ENCODE results near the gene EIF1AD.

Gene EIF1AD

DNA sequence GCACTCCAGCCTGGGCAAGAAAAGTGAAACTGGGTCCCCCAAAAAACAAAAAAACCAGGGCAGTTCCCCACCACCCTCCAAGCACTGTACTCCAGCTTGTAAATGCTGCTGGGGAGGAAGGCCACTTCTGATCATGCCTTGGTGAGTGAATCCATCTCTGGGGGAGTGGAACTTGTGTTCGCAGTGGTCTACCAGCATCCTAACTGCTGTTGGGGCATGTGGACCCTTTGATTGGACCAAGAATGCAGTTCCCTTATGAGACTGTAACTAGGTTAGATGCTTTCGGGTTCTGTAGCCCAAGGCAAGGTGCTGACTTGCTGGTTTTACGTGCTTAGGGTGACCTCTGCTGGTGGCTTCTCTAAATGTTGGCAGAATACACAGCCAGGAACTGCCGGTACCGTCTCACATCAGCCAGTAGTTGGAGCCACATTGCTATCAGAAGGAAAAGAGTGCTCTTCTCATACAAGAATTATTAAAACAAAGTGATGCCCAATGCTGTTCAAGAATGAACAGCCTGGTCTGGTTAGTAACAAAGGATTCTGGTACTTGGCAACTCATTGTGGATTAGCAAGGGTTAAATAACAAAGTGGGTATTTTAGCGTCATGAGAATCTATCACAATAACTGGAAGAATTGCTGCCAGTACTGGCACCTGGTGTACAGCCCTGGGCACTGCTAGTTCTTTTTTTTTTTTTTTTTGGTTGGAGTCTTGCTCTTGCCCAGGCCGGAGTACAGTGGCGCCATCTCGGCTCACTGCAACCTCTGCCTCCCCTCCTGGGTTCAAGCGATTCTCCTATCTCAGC lies 13.0 kb downstream of the EIF1AD start:
- CTCF ChIA-PET = interaction anchor here (0.7 to 6.8 kb wide), 17 partner anchors 14 to 802 kb away, joined by 3 to 86 read pairs (median 4); partner anchors contain the start of genes CCDC85B, FIBP and KAT5
- H3K27ac ChIP-seq (ENCODE audit: insufficient read depth in 1 of 2, low read depth in 1 of 2, low read length in 2 of 2, poor library complexity in 1 of 2, severe bottlenecking in 2 of 2) = no peak overlapping the region
- peak; percentile 97 to 99 (median 98) for DNase-seq
- peaks cover 0 to 3% (median 0%) of the 10 kb centered on the region in 4 experiments for H3K36me3 ChIP-seq (ENCODE audit: control insufficient read depth in 4 of 4, insufficient read depth in 4 of 4, low read length in 3 of 4)
- H3K9me3 ChIP-seq (ENCODE audit: control extremely low read depth in 1 of 5, control insufficient read depth in 4 of 5, insufficient read depth in 2 of 5, low read depth in 1 of 5, low read length in 4 of 5) = no peaks in the 10 kb centered on the region
- H3K27me3 ChIP-seq (replicated peaks in 2 of 5; ENCODE audit: control insufficient read depth in 4 of 5, insufficient read depth in 5 of 5, low read length in 4 of 5) = no peaks in the 10 kb centered on the region
- POLR2A ChIA-PET = interaction anchor here (0.8 to 1.0 kb wide), 2 partner anchors 56 to 98 kb away, joined by 4 to 5 read pairs; partner anchors contain the start of gene CCDC85B
- peaks cover 0 to 2% (median 0%) of the 10 kb centered on the region in 4 experiments for H3K4me1 ChIP-seq (ENCODE audit: control extremely low read depth in 1 of 4, control insufficient read depth in 4 of 4, insufficient read depth in 4 of 4, low read length in 3 of 4)
- WGBS (ENCODE audit: insufficient coverage) = 8% methylated on average over 3 of the region's 10 CpGs
- H3K4me3 ChIP-seq (ENCODE audit: control insufficient read depth in 1 of 7, extremely low read depth in 1 of 7, insufficient read depth in 4 of 7, low read depth in 2 of 7, low read length in 6 of 7) = peak overlapping the region in 1 of 7 experiments; percentile 23

DNA sequence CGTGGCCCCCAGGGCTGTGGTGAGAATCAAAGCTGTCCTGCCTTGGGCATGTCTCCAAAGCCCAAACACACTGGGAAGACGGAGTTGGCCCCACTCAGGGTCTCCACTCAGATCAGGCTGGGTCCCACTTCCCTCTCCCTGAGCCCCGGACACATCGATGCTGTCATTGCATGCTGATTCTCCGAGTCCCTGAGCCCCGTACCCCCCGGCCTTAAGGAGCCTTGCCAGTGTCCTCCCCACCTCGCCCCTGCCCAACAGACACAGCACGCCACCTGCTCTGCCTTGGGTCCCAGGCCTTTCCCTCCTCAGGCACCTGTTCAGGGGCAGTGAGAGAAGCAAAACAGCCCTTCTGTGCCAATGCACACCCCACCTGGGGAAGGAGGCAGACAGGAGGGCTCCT lies 14.6 kb downstream of the EIF1AD start:
- CTCF ChIA-PET = interaction anchor here (1.2 to 6.8 kb wide), 4 partner anchors 26 to 100 kb away, joined by 3 to 86 read pairs (median 4); partner anchors contain the start of genes CCDC85B and FIBP
- POLR2A ChIA-PET = no interaction called here
- Histone ChIP-seq H3K4me3 (ENCODE audit: control insufficient read depth in 1 of 7, extremely low read depth in 1 of 7, insufficient read depth in 4 of 7, low read depth in 2 of 7, low read length in 6 of 7) (no peak overlapping the region), H3K9me3 (ENCODE audit: control extremely low read depth in 1 of 5, control insufficient read depth in 4 of 5, insufficient read depth in 2 of 5, low read depth in 1 of 5, low read length in 4 of 5) (no peaks in the 10 kb centered on the region), H3K36me3 (ENCODE audit: control insufficient read depth in 4 of 4, insufficient read depth in 4 of 4, low read length in 3 of 4) (peaks cover 0 to 3% (median 0%) of the 10 kb centered on the region in 4 experiments), H3K27ac (ENCODE audit: insufficient read depth in 1 of 2, low read depth in 1 of 2, low read length in 2 of 2, poor library complexity in 1 of 2, severe bottlenecking in 2 of 2) (no peak overlapping the region), H3K4me1 (ENCODE audit: control extremely low read depth in 1 of 4, control insufficient read depth in 4 of 4, insufficient read depth in 4 of 4, low read length in 3 of 4) (peaks cover 0 to 2% (median 0%) of the 10 kb centered on the region in 4 experiments), H3K27me3 (replicated peaks in 2 of 5; ENCODE audit: control insufficient read depth in 4 of 5, insufficient read depth in 5 of 5, low read length in 4 of 5) (no peaks in the 10 kb centered on the region)
- DNase-seq = no peak
- 95% methylated on average over 9 of the region's 9 CpGs for WGBS (ENCODE audit: insufficient coverage)

DNA sequence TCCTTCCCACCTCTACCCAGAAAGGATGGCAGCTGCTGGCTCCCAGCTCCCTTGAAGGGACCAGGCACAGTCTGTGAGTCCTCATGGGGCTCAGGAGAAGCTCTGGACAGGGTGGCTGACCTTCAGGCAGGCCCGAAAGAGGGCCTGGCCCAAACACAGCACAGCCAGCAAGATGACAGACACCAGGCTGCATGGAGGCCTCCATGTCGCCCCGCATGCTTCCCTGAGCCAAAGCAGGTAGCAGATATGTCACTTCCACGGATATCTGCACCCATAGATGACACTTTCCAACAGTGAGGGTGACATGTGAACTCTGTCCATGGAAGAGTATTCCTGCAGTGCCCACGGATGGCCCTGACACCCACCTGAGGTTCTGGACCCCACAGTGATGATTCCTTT lies 18.4 kb downstream of the EIF1AD start:
- 88% methylated on average over 5 of the region's 5 CpGs for WGBS (ENCODE audit: insufficient coverage)
- Histone ChIP-seq H3K36me3 (ENCODE audit: control insufficient read depth in 4 of 4, insufficient read depth in 4 of 4, low read length in 3 of 4) (peaks cover 0 to 15% (median 8%) of the 10 kb centered on the region in 4 experiments), H3K9me3 (ENCODE audit: control extremely low read depth in 1 of 5, control insufficient read depth in 4 of 5, insufficient read depth in 2 of 5, low read depth in 1 of 5, low read length in 4 of 5) (no peaks in the 10 kb centered on the region), H3K4me1 (ENCODE audit: control extremely low read depth in 1 of 4, control insufficient read depth in 4 of 4, insufficient read depth in 4 of 4, low read length in 3 of 4) (no peaks in the 10 kb centered on the region), H3K4me3 (ENCODE audit: control insufficient read depth in 1 of 7, extremely low read depth in 1 of 7, insufficient read depth in 4 of 7, low read depth in 2 of 7, low read length in 6 of 7) (no peak overlapping the region), H3K27ac (ENCODE audit: insufficient read depth in 1 of 2, low read depth in 1 of 2, low read length in 2 of 2, poor library complexity in 1 of 2, severe bottlenecking in 2 of 2) (no peak overlapping the region), H3K27me3 (replicated peaks in 2 of 5; ENCODE audit: control insufficient read depth in 4 of 5, insufficient read depth in 5 of 5, low read length in 4 of 5) (no peaks in the 10 kb centered on the region)
- CTCF ChIA-PET = interaction anchor here (0.6 to 6.8 kb wide), 6 partner anchors 11 to 203 kb away, joined by 3 to 86 read pairs (median 4); partner anchors contain the start of genes CCDC85B, FIBP and FOSL1
- no peak for DNase-seq
- POLR2A ChIA-PET = no interaction called here

DNA sequence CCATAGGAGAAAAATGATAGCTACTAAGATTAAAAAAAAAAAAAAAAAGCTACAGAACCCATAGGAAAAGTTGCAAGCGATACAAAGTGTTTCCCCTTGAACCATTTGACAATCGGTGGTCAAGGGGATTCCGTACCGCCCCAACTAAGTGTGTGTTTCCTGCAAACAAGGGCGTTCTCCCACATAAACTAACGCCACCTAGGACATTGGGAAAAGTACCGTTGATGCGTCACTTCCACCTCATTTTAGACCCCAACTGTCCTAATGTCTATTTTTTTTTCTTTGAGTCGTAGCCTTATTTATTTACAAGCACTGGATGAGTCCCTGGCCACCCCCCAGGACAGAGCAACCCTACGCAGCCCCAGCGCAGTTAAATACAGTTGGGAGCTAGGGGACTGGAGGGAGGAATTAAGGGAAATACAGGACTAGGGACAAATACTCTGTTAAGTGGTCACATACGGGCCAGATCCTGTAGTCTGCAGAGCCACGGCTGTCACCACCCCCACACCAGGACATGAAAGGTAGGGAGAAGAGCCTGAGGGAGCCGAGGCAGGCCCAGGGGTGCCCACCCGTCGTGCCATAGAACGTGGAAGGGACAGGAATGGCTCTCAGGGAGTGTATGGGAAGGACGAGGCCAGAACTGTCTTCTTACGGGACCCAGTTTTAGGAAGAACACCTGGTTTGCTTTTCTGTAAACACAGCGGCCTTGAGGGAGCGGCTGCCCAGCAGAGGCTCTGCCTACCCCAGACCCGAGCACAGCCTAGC lies 19.0 kb downstream of the EIF1AD start:
- WGBS (ENCODE audit: insufficient coverage) = 97% methylated on average over 17 of the region's 22 CpGs
- CTCF ChIA-PET = interaction anchor here (0.6 to 6.8 kb wide), 6 partner anchors 11 to 203 kb away, joined by 3 to 86 read pairs (median 4); partner anchors contain the start of genes CCDC85B, FIBP and FOSL1
- no peak overlapping the region for H3K27ac ChIP-seq (ENCODE audit: insufficient read depth in 1 of 2, low read depth in 1 of 2, low read length in 2 of 2, poor library complexity in 1 of 2, severe bottlenecking in 2 of 2)

DNA sequence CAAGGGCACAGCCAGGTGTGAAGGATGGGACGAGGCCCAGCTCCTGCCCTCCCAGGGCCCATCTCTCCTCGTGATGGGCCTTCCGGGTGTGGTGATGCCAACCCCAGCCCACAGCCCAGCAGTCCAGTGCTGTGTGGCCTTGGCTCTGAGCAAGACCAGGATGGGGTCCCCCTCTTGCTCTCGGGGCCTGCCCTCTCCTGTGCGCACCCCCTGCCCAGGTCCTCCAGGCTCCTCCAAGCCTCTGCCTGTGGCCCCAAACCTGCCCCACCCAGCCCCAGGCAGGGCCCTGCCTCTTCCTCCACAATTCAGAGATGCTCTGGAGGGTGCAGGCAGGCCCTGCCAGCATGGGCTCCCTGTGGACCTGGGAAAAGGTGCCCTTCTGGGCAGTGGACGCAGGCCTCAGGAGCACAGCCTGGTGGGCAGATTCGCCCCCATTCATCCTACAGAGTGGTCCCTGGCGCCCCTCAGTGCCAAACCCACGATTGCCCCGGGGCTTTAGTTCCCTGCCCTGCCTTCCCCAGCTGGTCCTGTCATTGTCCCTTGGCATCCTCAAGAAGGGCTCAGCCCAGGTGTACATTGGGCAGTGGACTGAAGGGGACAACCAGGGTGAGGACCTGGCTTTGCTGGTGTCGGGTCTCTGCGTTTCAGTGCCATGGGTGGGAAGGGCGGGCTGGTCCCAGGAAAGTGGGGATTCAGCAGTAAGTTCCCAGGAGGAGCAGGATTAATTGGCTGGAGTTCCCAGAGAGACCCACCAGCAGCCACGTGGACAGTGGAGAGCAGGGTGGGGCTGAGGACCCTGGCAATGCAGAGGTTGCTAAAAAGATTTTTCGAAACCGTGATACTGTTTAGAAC lies 19.8 kb downstream of the EIF1AD start:
- Histone ChIP-seq H3K27ac (ENCODE audit: insufficient read depth in 1 of 2, low read depth in 1 of 2, low read length in 2 of 2, poor library complexity in 1 of 2, severe bottlenecking in 2 of 2) (no peak overlapping the region), H3K4me1 (ENCODE audit: control extremely low read depth in 1 of 4, control insufficient read depth in 4 of 4, insufficient read depth in 4 of 4, low read length in 3 of 4) (no peaks in the 10 kb centered on the region), H3K27me3 (replicated peaks in 2 of 5; ENCODE audit: control insufficient read depth in 4 of 5, insufficient read depth in 5 of 5, low read length in 4 of 5) (no peaks in the 10 kb centered on the region), H3K9me3 (ENCODE audit: control extremely low read depth in 1 of 5, control insufficient read depth in 4 of 5, insufficient read depth in 2 of 5, low read depth in 1 of 5, low read length in 4 of 5) (no peaks in the 10 kb centered on the region), H3K36me3 (ENCODE audit: control insufficient read depth in 4 of 4, insufficient read depth in 4 of 4, low read length in 3 of 4) (peaks cover 0 to 29% (median 16%) of the 10 kb centered on the region in 4 experiments), H3K4me3 (ENCODE audit: control insufficient read depth in 1 of 7, extremely low read depth in 1 of 7, insufficient read depth in 4 of 7, low read depth in 2 of 7, low read length in 6 of 7) (no peak overlapping the region)
- 84% methylated on average over 14 of the region's 16 CpGs for WGBS (ENCODE audit: insufficient coverage)
- DNase-seq = no peak
- ChIA-PET POLR2A (interaction anchor here (0.6 kb wide), 2 partner anchors 54 to 86 kb away, joined by 3 to 4 read pairs; no protein-coding TSS in a partner anchor), CTCF (interaction anchor here (0.6 to 6.8 kb wide), 3 partner anchors 41 to 95 kb away, joined by 3 to 86 read pairs (median 4); partner anchors contain the start of genes CCDC85B, FIBP and FOSL1)

More for the DNA sequence above, 19.0 kb downstream of the EIF1AD start:
- no peaks in the 10 kb centered on the region for H3K27me3 ChIP-seq (replicated peaks in 2 of 5; ENCODE audit: control insufficient read depth in 4 of 5, insufficient read depth in 5 of 5, low read length in 4 of 5)
- DNase-seq = no peak
- H3K36me3 ChIP-seq (ENCODE audit: control insufficient read depth in 4 of 4, insufficient read depth in 4 of 4, low read length in 3 of 4) = peaks cover 0 to 21% (median 10%) of the 10 kb centered on the region in 4 experiments
- POLR2A ChIA-PET = interaction anchor here (0.6 kb wide), 2 partner anchors 55 to 87 kb away, joined by 3 to 4 read pairs; no protein-coding TSS in a partner anchor
- H3K4me3 ChIP-seq (ENCODE audit: control insufficient read depth in 1 of 7, extremely low read depth in 1 of 7, insufficient read depth in 4 of 7, low read depth in 2 of 7, low read length in 6 of 7) = no peak overlapping the region
- no peaks in the 10 kb centered on the region for H3K4me1 ChIP-seq (ENCODE audit: control extremely low read depth in 1 of 4, control insufficient read depth in 4 of 4, insufficient read depth in 4 of 4, low read length in 3 of 4)
- H3K9me3 ChIP-seq (ENCODE audit: control extremely low read depth in 1 of 5, control insufficient read depth in 4 of 5, insufficient read depth in 2 of 5, low read depth in 1 of 5, low read length in 4 of 5) = no peaks in the 10 kb centered on the region

DNA sequence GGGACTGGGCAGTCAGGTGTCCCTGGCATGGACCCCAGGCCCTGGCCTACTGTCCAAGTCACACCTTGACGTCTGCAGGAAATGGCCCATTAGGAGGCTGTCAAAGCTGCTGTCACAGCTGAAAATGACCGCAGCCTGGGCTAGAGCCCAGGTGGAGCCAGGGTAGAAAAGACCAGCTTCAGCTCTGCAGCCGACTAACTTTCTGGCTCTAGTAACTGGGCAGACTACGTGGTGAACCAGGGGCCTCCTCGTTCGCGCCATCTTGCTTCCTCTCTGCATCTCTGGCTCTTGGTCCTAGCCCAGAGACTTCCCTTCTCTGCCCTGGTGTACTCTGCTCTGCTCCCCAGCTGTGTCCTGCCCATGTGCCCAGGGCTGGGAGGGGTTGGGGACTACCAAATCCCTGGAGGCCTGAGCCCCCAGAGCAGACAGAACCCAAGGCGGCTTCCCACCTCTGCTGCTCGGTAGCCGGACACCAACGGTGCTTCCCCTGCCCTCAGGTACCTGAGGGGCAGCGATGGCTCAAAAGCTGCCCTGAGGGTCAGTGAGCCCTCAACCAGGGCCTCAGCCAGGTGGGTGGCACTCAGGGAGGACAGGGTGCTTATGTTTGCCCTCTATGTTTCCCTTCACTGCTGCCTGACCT lies 20.7 kb downstream of the EIF1AD start:
- Histone ChIP-seq H3K9me3 (ENCODE audit: control extremely low read depth in 1 of 5, control insufficient read depth in 4 of 5, insufficient read depth in 2 of 5, low read depth in 1 of 5, low read length in 4 of 5) (no peaks in the 10 kb centered on the region), H3K27me3 (replicated peaks in 2 of 5; ENCODE audit: control insufficient read depth in 4 of 5, insufficient read depth in 5 of 5, low read length in 4 of 5) (no peaks in the 10 kb centered on the region), H3K36me3 (ENCODE audit: control insufficient read depth in 4 of 4, insufficient read depth in 4 of 4, low read length in 3 of 4) (peaks cover 2 to 39% (median 24%) of the 10 kb centered on the region in 4 experiments), H3K4me1 (ENCODE audit: control extremely low read depth in 1 of 4, control insufficient read depth in 4 of 4, insufficient read depth in 4 of 4, low read length in 3 of 4) (no peaks in the 10 kb centered on the region), H3K27ac (ENCODE audit: insufficient read depth in 1 of 2, low read depth in 1 of 2, low read length in 2 of 2, poor library complexity in 1 of 2, severe bottlenecking in 2 of 2) (no peak overlapping the region), H3K4me3 (ENCODE audit: control insufficient read depth in 1 of 7, extremely low read depth in 1 of 7, insufficient read depth in 4 of 7, low read depth in 2 of 7, low read length in 6 of 7) (no peak overlapping the region)
- ChIA-PET CTCF (interaction anchor here (1.0 kb wide), 1 partner anchor 9 kb away, joined by 3 read pairs; no protein-coding TSS in a partner anchor), POLR2A (interaction anchor here (1.0 kb wide), 1 partner anchor 9 kb away, joined by 4 read pairs; no protein-coding TSS in a partner anchor)
- no peak for DNase-seq
- 88% methylated on average over 9 of the region's 12 CpGs for WGBS (ENCODE audit: insufficient coverage)
